Subcutaneous adipose tissue (tissue), 4 donors: ENCODE results near the gene RPL10. TPM values are rescaled to one million over a fixed set of nuclear protein-coding genes. Genes with fewer than 3 reads are reported as not detected.

ENCODE experiments used
- CTCF ChIP-seq: fragments of 450-650 bp; IDR thresholded peaks from one replicate; pipeline ENCODE4 v1.5.1; 2016; ENCODE audit warnings: low read depth, mild to moderate bottlenecking, control low read depth, antibody characterized with exemption, moderate library complexity
- total RNA-seq, 4 donors: library from RNA; depleted of rRNA; stranded (reverse); fragments of >200 nt; gene quantifications; one replicate each; pipeline ENCODE4 v1.1.0, GENCODE V29; 2016

Gene RPL10
- total RNA-seq, 4 donors from 2014 or later, result 3,672 to 6,817 (median 5,466) TPM

- no peak for TF ChIP-seq CTCF
Measured at GRCh38 chrX:154380153-154380552, 18.0 kb upstream of the RPL10 start.

DNA sequence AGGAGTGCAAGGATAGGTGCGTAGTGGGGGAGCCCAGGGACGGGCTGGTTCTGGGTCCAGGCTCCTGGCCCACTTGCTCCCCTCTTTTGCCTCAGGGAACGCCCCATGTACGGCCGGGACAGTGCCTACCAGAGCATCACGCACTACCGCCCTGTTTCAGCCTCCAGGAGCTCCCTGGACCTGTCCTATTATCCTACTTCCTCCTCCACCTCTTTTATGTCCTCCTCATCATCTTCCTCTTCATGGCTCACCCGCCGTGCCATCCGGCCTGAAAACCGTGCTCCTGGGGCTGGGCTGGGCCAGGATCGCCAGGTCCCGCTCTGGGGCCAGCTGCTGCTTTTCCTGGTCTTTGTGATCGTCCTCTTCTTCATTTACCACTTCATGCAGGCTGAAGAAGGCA lies 17.4 kb upstream of the RPL10 start:
- no peak for TF ChIP-seq CTCF

GRCh38 chrX:154381271-154381670 lies 16.9 kb upstream of the RPL10 start:
- no peak for TF ChIP-seq CTCF

DNA sequence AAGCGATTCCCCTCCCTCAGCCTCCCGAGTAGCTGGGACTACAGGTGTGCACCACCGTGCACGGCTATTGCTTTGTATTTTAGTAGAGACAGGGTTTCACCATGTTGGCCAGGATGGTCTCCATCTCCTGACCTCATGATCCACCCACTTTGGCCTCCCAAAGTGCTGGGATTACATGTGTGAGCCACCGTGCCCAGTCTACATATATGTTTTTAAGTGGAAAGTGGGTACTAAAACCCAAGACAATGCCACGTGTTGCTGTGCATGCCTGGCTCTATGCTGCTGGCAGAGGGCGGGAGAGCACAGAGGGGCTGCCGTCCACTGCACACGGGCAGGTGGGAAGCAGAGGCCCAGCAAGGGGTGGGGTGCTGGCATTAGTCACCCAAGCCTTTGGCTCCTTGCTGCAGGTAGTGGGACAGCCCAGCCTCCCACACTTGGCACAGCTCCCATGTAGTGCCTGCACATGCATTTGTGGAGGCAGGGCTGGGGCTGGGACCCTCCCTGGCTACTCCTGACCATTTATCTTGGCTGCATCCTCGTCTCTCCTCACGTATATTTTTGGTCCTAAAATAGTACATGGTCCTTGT lies 15.6 kb upstream of the RPL10 start:
- TF ChIP-seq CTCF, result no peak

- TF ChIP-seq CTCF, result no peak
Measured at GRCh38 chrX:154383359-154384283, 14.6 kb upstream of the RPL10 start.

DNA sequence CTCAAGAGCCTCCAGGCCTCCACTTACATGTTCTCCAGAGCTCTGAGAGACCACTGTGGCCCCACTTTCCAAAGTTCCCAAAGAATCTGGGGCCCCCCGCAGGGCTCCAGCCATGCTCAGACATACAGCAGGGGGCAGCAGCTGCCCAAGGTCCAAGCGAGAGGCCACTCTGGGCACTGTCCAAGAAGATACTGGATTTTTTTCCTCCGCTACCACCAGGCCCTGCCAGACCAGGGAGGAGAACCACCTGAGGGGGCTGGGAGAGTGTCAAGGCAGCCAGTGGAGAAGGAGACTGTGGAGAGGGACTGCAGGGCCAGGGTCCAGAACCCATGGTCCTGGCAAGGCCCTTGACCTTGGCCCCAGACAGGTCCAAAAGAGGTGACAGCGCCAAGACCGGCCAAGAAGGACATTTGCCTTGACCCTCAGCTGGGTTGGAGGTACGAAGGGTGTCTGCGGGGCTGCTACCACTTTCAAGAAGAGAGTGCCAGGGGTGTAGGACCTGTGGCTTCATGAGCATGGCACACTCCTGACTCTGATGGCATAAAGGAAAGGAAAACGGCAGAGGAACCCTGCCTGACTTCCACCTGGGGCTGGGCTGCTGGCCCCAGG lies 13.8 kb upstream of the RPL10 start:
- no peak for TF ChIP-seq CTCF
